ENCODE measurements around the gene PTPRD. TPM values are rescaled to one million over a fixed set of nuclear protein-coding genes. Genes with fewer than 3 reads are reported as not detected.

PTPRD gene
- total and polyA plus RNA-seq, 2 experiments from 2014 or later: 11.5 to 58.0 TPM

GRCh38 chr9:8491563-8491962 lies 2121.2 kb downstream of the PTPRD start:
- H3F3A ChIP-seq (replicated peaks; ENCODE audit: low read depth): no peaks in the 10 kb centered on the region
- Mint-ChIP-seq H3K4me3 (no peak overlapping the region), H3K27me3 (ENCODE audit: insufficient read depth, low read depth, poor library complexity) (peaks cover 2% of the 10 kb centered on the region), H3K9me3 (no peaks in the 10 kb centered on the region; the same call in 2 of the 3 replicates), H3K4me1 (peaks cover 19% of the 10 kb centered on the region), H3K36me3 (ENCODE audit: low read depth) (peaks cover 11% of the 10 kb centered on the region; the same call in 1 of the 3 replicates), H3K27ac (no peak overlapping the region)
- no peak for DNase-seq (ENCODE audit: low spot score)
- no peak for ATAC-seq
- TF ChIP-seq STAT1 (IDR thresholded peaks at IDR 0.05; ENCODE audit: unreplicated experiment) (no peak), EZH2 (IDR thresholded peaks at IDR 0.05; ENCODE audit: low read depth, unreplicated experiment) (no peak), POLR2AphosphoS5 (IDR thresholded peaks at IDR 0.05; ENCODE audit: low read depth) (no peak), ZNF331 (CRISPR knock-in tag; IDR thresholded peaks at IDR 0.05; ENCODE audit: low read depth) (no peak), REST (IDR thresholded peaks at IDR 0.05; ENCODE audit: unreplicated experiment) (no peak), CREB1 (CRISPR knock-in tag; IDR thresholded peaks at IDR 0.05; ENCODE audit: low read depth) (no peak), EZH2phosphoT487 (IDR thresholded peaks at IDR 0.05; ENCODE audit: unreplicated experiment) (no peak)
- TF ChIP-seq, protein P1, sequence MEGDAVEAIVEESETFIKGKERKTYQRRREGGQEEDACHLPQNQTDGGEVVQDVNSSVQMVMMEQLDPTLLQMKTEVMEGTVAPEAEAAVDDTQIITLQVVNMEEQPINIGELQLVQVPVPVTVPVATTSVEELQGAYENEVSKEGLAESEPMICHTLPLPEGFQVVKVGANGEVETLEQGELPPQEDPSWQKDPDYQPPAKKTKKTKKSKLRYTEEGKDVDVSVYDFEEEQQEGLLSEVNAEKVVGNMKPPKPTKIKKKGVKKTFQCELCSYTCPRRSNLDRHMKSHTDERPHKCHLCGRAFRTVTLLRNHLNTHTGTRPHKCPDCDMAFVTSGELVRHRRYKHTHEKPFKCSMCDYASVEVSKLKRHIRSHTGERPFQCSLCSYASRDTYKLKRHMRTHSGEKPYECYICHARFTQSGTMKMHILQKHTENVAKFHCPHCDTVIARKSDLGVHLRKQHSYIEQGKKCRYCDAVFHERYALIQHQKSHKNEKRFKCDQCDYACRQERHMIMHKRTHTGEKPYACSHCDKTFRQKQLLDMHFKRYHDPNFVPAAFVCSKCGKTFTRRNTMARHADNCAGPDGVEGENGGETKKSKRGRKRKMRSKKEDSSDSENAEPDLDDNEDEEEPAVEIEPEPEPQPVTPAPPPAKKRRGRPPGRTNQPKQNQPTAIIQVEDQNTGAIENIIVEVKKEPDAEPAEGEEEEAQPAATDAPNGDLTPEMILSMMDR (conservative IDR thresholded peaks at IDR 0.05; ENCODE audit: low read depth in 2 of 2): no peak
- no peak overlapping the region for H2AFZ ChIP-seq
- no peaks in the 10 kb centered on the region for H3K36me3 ChIP-seq (ENCODE audit: insufficient read depth)
- no peak overlapping the region for H3K4me3 ChIP-seq
- H3K9me2 ChIP-seq (ENCODE audit: insufficient read depth): no peaks in the 10 kb centered on the region
- no peak overlapping the region for H3K4me2 ChIP-seq
- no peaks in the 10 kb centered on the region; the same call in 1 of the 2 replicates for H4K20me1 ChIP-seq (replicated peaks; ENCODE audit: insufficient read depth)
- H3K27ac ChIP-seq (ENCODE audit: low read depth): no peak overlapping the region
- no peaks in the 10 kb centered on the region for H3K27me3 ChIP-seq (ENCODE audit: insufficient read depth)
- H3K79me2 ChIP-seq (replicated peaks; ENCODE audit: insufficient read depth): no peaks in the 10 kb centered on the region
- no peaks in the 10 kb centered on the region; the same call in 1 of the 2 replicates for H3K4me1 ChIP-seq (ENCODE audit: insufficient read depth)

- H3K4me3 ChIP-seq: no peak overlapping the region
- peaks cover 14% of the 10 kb centered on the region; the same call in 1 of the 3 replicates for H3K36me3 Mint-ChIP-seq (ENCODE audit: low read depth)
- DNase-seq (ENCODE audit: low spot score): no peak
- no peak for TF ChIP-seq CREB1 (CRISPR knock-in tag; IDR thresholded peaks at IDR 0.05; ENCODE audit: low read depth)
- no peak for TF ChIP-seq JUNB (IDR thresholded peaks at IDR 0.05; ENCODE audit: unreplicated experiment)
- no peak for TF ChIP-seq ZNF462 (CRISPR knock-in tag; IDR thresholded peaks at IDR 0.05)
Measured at GRCh38 chr9:8489835-8490234, 2123.0 kb downstream of the PTPRD start.

More at GRCh38 chr9:8489835-8490234, 2123.0 kb downstream of the PTPRD start:
- no peaks in the 10 kb centered on the region for H3K36me3 ChIP-seq (ENCODE audit: insufficient read depth)
- no peak overlapping the region for H2AFZ ChIP-seq
- no peaks in the 10 kb centered on the region for H3F3A ChIP-seq (replicated peaks; ENCODE audit: low read depth)
- H3K4me2 ChIP-seq: no peak overlapping the region
- no peak overlapping the region for H3K27ac Mint-ChIP-seq
- H3K4me1 ChIP-seq (ENCODE audit: insufficient read depth): no peaks in the 10 kb centered on the region; the same call in 1 of the 2 replicates
- H3K4me3 Mint-ChIP-seq: no peak overlapping the region
- H3K9me2 ChIP-seq (ENCODE audit: insufficient read depth): no peaks in the 10 kb centered on the region
- no peaks in the 10 kb centered on the region; the same call in 1 of the 2 replicates for H4K20me1 ChIP-seq (replicated peaks; ENCODE audit: insufficient read depth)
- H3K79me2 ChIP-seq (replicated peaks; ENCODE audit: insufficient read depth): no peaks in the 10 kb centered on the region
- peaks cover 15% of the 10 kb centered on the region for H3K4me1 Mint-ChIP-seq
- H3K27ac ChIP-seq (ENCODE audit: low read depth): no peak overlapping the region
- H3K27me3 Mint-ChIP-seq (ENCODE audit: insufficient read depth, low read depth, poor library complexity): peaks cover 2% of the 10 kb centered on the region
- no peaks in the 10 kb centered on the region for H3K27me3 ChIP-seq (ENCODE audit: insufficient read depth)
- ATAC-seq: no peak
- H3K9me3 Mint-ChIP-seq: no peaks in the 10 kb centered on the region; the same call in 2 of the 3 replicates
